Liver (tissue), 9 donors: ENCODE data around the gene RACGAP1. TPM values are rescaled to one million over a fixed set of nuclear protein-coding genes. Genes with fewer than 3 reads are reported as not detected.

Experiments
- DNase-seq: peaks from one replicate; pipeline ENCODE4 v3.0.0-alpha.2; 2017; ENCODE audit warnings: low spot score
- H3K27ac ChIP-seq, 2 donors: one replicate each; pipeline ENCODE4 v1.7.0; 2013; ENCODE audit warnings: inconsistent platforms in 2 of 2, low read length in 2 of 2, control low read depth in 1 of 2, low read depth in 1 of 2, mild to moderate bottlenecking in 1 of 2
- H3K27me3 ChIP-seq, 4 donors: one replicate each; pipeline versions ENCODE4 v1.6.1 to v1.7.0; 2013; ENCODE audit warnings: low read length in 3 of 4, inconsistent platforms in 1 of 4, mild to moderate bottlenecking in 1 of 4, moderate library complexity in 1 of 4; ENCODE audit not compliant: control insufficient read depth in 4 of 4, insufficient read depth in 4 of 4
- H3K36me3 ChIP-seq, 4 donors: one replicate each; pipeline versions ENCODE4 v1.6.1 to v1.7.0; 2013; ENCODE audit warnings: low read length in 3 of 4, mild to moderate bottlenecking in 3 of 4, low read depth in 1 of 4, moderate library complexity in 1 of 4; ENCODE audit not compliant: control insufficient read depth in 4 of 4, insufficient read depth in 3 of 4
- H3K4me1 ChIP-seq, 4 donors: one replicate each; pipeline versions ENCODE4 v1.6.1 to v1.7.0; 2013; ENCODE audit warnings: low read length in 3 of 4, mild to moderate bottlenecking in 3 of 4, moderate library complexity in 1 of 4; ENCODE audit not compliant: control insufficient read depth in 4 of 4, insufficient read depth in 4 of 4
- H3K4me3 ChIP-seq, 3 donors: one replicate each; pipeline versions ENCODE4 v1.6.1 to v1.7.0; 2013; ENCODE audit warnings: low read length in 3 of 3, control low read depth in 1 of 3, low read depth in 1 of 3, mild to moderate bottlenecking in 1 of 3
- H3K9ac ChIP-seq, 2 donors: one replicate each; pipeline ENCODE4 v1.7.0; 2013; ENCODE audit warnings: low read length in 2 of 2, mild to moderate bottlenecking in 2 of 2, moderate library complexity in 2 of 2, control low read depth in 1 of 2, low read depth in 1 of 2
- H3K9me3 ChIP-seq, 4 donors: one replicate each; pipeline versions ENCODE4 v1.6.1 to v1.7.0; 2013; ENCODE audit warnings: low read length in 3 of 4; ENCODE audit not compliant: control insufficient read depth in 4 of 4
- EGR1 ChIP-seq, 2 donors: IDR thresholded peaks; 2 replicates each; pipeline ENCODE4 v1.6.1; 2016 to 2018; ENCODE audit warnings: antibody characterized with exemption in 2 of 2, low read depth in 2 of 2
- FOXA1 ChIP-seq: IDR thresholded peaks from 2 replicates; pipeline ENCODE4 v1.6.1; 2016; ENCODE audit warnings: antibody characterized with exemption
- HNF4G ChIP-seq: IDR thresholded peaks from 2 replicates; pipeline ENCODE4 v1.6.1; 2016; ENCODE audit warnings: antibody characterized with exemption
- JUND ChIP-seq, 2 donors: IDR thresholded peaks; 2 replicates each; pipeline ENCODE4 v1.6.1; 2016; ENCODE audit warnings: antibody characterized with exemption in 2 of 2
- NR2F2 ChIP-seq: IDR thresholded peaks from 2 replicates; pipeline ENCODE4 v1.6.1; 2016; ENCODE audit warnings: antibody characterized with exemption
- RAD21 ChIP-seq, 2 donors: IDR thresholded peaks; 2 replicates each; pipeline ENCODE4 v1.6.1; 2016; ENCODE audit warnings: antibody characterized with exemption in 2 of 2, mild to moderate bottlenecking in 2 of 2
- RXRA ChIP-seq, 2 donors: IDR thresholded peaks; 2 replicates each; pipeline ENCODE4 v1.6.1; 2017 to 2018; ENCODE audit warnings: antibody characterized with exemption in 2 of 2, mild to moderate bottlenecking in 1 of 2
- TAF1 ChIP-seq: conservative IDR thresholded peaks from 2 replicates; pipeline ENCODE4 v1.6.1; 2016; ENCODE audit warnings: antibody characterized with exemption, mild to moderate bottlenecking
- WGBS: extraction: QIAGEN DNeasy Blood & Tissue Kit; methylation state at CpG from one replicate; pipeline ENCODE4 v1.1.7; 2013; 5-methylcytosine and 5-hydroxymethylcytosine counted together
- polyA plus RNA-seq, 2 donors: library from polyadenylated mRNA; stranded (reverse) in 1 of 2; unstranded in 1 of 2; fragments of 200-250 nt in 1 of 2; fragments of >200 nt in 1 of 2; fragmentation: Nextera tagmentation in 1 of 2; extraction: Ambion mirVana in 1 of 2; gene quantifications; one replicate each; pipeline versions ENCODE4 v1.2.1 to v1.2.3, GENCODE V29; 2013 to 2015
- total RNA-seq, 2 donors: library from RNA; depleted of rRNA; stranded (reverse); fragments of >200 nt; gene quantifications; one replicate each; pipeline ENCODE4 v1.2.3, GENCODE V29; 2014
- TF ChIP-seq, protein P1 (sequence below): fragments of 150-350 bp; IDR thresholded peaks from 2 replicates; pipeline ENCODE4 v1.5.1; 2017; ENCODE audit warnings: improper control_type of control experiment, low read depth, low read length; ENCODE audit not compliant: missing input control
- TF ChIP-seq, protein P2 (sequence below): IDR thresholded peaks from 2 replicates; pipeline ENCODE4 v1.6.1; 2016; ENCODE audit warnings: antibody characterized with exemption
- TF ChIP-seq, protein P3 (sequence below): IDR thresholded peaks from 2 replicates; pipeline ENCODE4 v1.6.1; 2016; ENCODE audit warnings: antibody characterized with exemption
- TF ChIP-seq, protein P4 (sequence below): IDR thresholded peaks from 2 replicates; pipeline ENCODE4 v1.6.1; 2016; ENCODE audit warnings: antibody characterized with exemption
- donor health status: healthy.
- donor health status: healthy.
- donor health status: healthy.
- donor health status: healthy.
- donor health status: healthy.

Gene RACGAP1
- total and polyA plus RNA-seq, 4 donors = 1.0 to 38.3 (median 2.9) TPM

DNA sequence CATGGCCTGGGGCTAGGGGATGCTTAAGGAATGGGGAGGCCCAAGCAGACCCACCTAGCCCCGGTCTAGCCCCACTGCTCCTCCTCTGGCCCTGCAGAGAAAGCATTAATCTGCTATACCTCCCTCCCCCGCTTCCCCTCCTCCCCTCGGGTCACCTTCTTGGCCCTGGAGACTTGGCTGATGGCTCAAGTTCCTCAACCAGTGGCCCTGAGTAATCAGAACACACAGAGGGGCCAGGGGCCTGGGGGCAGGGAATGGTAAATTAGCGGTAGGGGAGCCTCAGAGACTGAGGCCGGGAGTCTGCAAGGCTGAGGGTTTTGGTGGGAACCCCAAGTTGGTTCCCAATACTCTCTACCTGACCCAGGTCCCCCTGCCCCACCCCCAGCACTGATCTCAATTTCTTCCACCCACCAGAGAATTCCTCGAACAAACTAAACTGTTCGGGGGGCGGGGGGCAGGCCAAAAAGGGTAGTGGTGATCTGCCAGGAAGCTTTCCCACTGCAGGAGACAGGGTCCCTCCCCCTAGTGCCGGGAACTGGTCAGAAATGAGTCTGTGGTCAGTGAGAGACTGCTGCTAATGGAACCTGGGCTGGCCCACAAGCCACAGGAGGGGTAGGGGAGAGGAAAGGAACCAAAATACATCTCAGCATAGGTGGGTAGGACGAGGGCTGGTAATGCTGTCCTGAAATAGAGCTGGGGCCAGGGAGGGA is 47.1 kb upstream of the RACGAP1 start (continued):
- TF ChIP-seq, protein P1, sequence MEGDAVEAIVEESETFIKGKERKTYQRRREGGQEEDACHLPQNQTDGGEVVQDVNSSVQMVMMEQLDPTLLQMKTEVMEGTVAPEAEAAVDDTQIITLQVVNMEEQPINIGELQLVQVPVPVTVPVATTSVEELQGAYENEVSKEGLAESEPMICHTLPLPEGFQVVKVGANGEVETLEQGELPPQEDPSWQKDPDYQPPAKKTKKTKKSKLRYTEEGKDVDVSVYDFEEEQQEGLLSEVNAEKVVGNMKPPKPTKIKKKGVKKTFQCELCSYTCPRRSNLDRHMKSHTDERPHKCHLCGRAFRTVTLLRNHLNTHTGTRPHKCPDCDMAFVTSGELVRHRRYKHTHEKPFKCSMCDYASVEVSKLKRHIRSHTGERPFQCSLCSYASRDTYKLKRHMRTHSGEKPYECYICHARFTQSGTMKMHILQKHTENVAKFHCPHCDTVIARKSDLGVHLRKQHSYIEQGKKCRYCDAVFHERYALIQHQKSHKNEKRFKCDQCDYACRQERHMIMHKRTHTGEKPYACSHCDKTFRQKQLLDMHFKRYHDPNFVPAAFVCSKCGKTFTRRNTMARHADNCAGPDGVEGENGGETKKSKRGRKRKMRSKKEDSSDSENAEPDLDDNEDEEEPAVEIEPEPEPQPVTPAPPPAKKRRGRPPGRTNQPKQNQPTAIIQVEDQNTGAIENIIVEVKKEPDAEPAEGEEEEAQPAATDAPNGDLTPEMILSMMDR = no peak
- TF ChIP-seq RAD21 (IDR thresholded peaks at IDR 0.05) = no peak
- TF ChIP-seq FOXA1 = no peak
- no peak for TF ChIP-seq RXRA (IDR thresholded peaks at IDR 0.05)
- TF ChIP-seq HNF4G = no peak
- TF ChIP-seq TAF1 = no peak
- no peak for TF ChIP-seq JUND (IDR thresholded peaks at IDR 0.05)

DNA sequence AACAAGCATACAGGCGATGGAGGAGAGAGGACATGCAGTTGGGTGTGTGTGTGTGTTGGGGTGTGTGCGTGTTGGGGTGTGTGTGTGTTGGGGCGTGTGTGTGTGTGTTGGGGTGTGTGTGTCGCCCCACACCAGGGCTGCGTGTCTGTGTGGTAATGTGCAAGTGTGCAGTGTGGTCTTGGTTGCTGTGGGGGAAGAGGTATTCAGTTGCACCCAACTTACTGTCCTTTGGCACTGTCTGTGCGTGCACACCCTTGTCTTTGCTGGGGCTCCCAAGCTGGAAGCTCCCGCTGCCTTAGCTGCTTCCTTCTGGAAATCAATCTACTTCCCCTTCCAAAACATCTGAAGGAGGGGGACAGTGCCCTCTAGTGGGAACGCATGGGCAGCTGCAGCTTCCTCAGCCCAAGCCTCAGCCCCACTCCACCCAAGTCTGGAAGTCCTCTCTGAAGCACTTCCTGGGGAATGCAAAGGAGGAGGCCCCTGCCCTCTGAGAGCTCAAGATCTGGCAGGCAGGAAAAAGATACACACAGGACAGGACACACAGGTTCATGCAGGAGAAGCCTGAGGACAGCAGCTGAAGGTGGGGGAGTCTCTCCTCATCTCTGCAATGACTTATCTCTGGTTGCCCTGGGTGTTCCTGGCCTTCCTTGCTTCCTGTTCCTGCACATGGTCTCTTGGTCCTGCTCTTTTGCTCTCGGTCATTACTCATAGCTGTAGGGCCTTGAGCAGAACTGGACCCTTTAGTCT is 45.2 kb upstream of the RACGAP1 start:
- TF ChIP-seq NR2F2 (no peak), JUND (IDR thresholded peaks at IDR 0.05) (no peak), EGR1 (IDR thresholded peaks at IDR 0.05; ENCODE audit: low read depth in 2 of 2) (no peak), HNF4G (no peak), RXRA (IDR thresholded peaks at IDR 0.05) (no peak), RAD21 (IDR thresholded peaks at IDR 0.05) (peak; percentile 90 to 96)
- TF ChIP-seq, protein P2, sequence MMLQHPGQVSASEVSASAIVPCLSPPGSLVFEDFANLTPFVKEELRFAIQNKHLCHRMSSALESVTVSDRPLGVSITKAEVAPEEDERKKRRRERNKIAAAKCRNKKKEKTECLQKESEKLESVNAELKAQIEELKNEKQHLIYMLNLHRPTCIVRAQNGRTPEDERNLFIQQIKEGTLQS = no peak
- TF ChIP-seq, protein P3, sequence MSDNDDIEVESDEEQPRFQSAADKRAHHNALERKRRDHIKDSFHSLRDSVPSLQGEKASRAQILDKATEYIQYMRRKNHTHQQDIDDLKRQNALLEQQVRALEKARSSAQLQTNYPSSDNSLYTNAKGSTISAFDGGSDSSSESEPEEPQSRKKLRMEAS = no peak
- TF ChIP-seq, protein P4, sequence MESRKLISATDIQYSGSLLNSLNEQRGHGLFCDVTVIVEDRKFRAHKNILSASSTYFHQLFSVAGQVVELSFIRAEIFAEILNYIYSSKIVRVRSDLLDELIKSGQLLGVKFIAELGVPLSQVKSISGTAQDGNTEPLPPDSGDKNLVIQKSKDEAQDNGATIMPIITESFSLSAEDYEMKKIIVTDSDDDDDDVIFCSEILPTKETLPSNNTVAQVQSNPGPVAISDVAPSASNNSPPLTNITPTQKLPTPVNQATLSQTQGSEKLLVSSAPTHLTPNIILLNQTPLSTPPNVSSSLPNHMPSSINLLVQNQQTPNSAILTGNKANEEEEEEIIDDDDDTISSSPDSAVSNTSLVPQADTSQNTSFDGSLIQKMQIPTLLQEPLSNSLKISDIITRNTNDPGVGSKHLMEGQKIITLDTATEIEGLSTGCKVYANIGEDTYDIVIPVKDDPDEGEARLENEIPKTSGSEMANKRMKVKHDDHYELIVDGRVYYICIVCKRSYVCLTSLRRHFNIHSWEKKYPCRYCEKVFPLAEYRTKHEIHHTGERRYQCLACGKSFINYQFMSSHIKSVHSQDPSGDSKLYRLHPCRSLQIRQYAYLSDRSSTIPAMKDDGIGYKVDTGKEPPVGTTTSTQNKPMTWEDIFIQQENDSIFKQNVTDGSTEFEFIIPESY = no peak
- TF ChIP-seq, protein P1 = peak; percentile 92
- peak; percentile 81 for DNase-seq
- Histone ChIP-seq H3K9ac (no peak overlapping the region), H3K36me3 (no peaks in the 10 kb centered on the region), H3K4me3 (no peak overlapping the region), H3K4me1 (peaks cover 0 to 6% (median 5%) of the 10 kb centered on the region in 4 donors), H3K9me3 (no peaks in the 10 kb centered on the region), H3K27me3 (no peaks in the 10 kb centered on the region), H3K27ac (no peak overlapping the region)
- WGBS = 34% methylated on average over 9 of the region's 9 CpGs
